Heart left ventricle (tissue), 16 donors: Measurements from ENCODE around the gene TBC1D12. TPM values are rescaled to one million over a fixed set of nuclear protein-coding genes. Genes with fewer than 3 reads are reported as not detected.
A peak's percentile ranks its signal among the peaks of the same experiment; 100 is the strongest.
"Not testable (repeated sequence)": the region's sequence is repeated elsewhere in the genome, so short reads cannot be mapped to it uniquely, and the experiment has no call there.

Source experiments
- ATAC-seq, 4 donors: fragments of 200-7000 bp; cut with Tn5 transposase; one replicate each; pipeline ENCODE4 v1.9.1; 2020 to 2022; ENCODE audit warnings: moderate library complexity in 4 of 4, mild to moderate bottlenecking in 3 of 4, moderate number of reproducible peaks in 1 of 4
- DNase-seq, 5 donors: peaks; one replicate each; pipeline ENCODE4 v3.0.0-alpha.2; 2020
- H3K27ac ChIP-seq, 12 donors: fragments of 200-600 bp; sonication (generic) in 4 of 12; one replicate each; pipeline versions ENCODE4 v1.5.0 to v1.8.0; 2016 to 2022; ENCODE audit warnings: mild to moderate bottlenecking in 2 of 12
- H3K27me3 ChIP-seq, 9 donors: fragments of 200-600 bp; sonication (generic) in 2 of 9; one replicate each; pipeline versions ENCODE4 v1.5.1 to v1.8.0; 2016 to 2022; ENCODE audit warnings: mild to moderate bottlenecking in 3 of 9
- H3K36me3 ChIP-seq, 9 donors: fragments of 200-600 bp; sonication (generic) in 2 of 9; one replicate each; pipeline versions ENCODE4 v1.5.0 to v1.8.0; 2018 to 2022; ENCODE audit warnings: mild to moderate bottlenecking in 2 of 9
- H3K4me1 ChIP-seq, 12 donors: fragments of 200-600 bp; sonication (generic) in 4 of 12; one replicate each; pipeline versions ENCODE4 v1.5.0 to v1.8.0; 2016 to 2022; ENCODE audit warnings: mild to moderate bottlenecking in 3 of 12
- H3K4me3 ChIP-seq, 12 donors: fragments of 200-600 bp; sonication (generic) in 4 of 12; one replicate each; pipeline versions ENCODE4 v1.5.0 to v1.8.0; 2017 to 2022; ENCODE audit warnings: mild to moderate bottlenecking in 9 of 12, moderate library complexity in 4 of 12
- H3K9me3 ChIP-seq, 12 donors: fragments of 200-600 bp; sonication (generic) in 4 of 12; one replicate each; pipeline versions ENCODE4 v1.5.0 to v1.8.0; 2016 to 2022; ENCODE audit warnings: mild to moderate bottlenecking in 1 of 12
- POLR2A ChIP-seq, 2 donors: fragments of 450-650 bp; IDR thresholded peaks; one replicate each; pipeline ENCODE4 v1.6.1; 2017; ENCODE audit warnings: antibody characterized with exemption in 2 of 2, mild to moderate bottlenecking in 2 of 2, moderate library complexity in 2 of 2
- WGBS, 4 donors: extraction: QIAGEN DNeasy Blood & Tissue Kit in 2 of 4; methylation state at CpG; one replicate each; pipeline versions ENCODE4 v1.1.5 to v1.1.7; 2013 to 2018; 5-methylcytosine and 5-hydroxymethylcytosine counted together
- intact Hi-C, 10 donors: fragments of 100-400 bp; cut with DNase I; formaldehyde crosslinking; loops; one replicate each; pipeline versions ENCODE4 v1.11.1 to v1.14.2; 2022
- polyA plus RNA-seq, 2 donors: library from polyadenylated mRNA; stranded (reverse); fragments of 200-250 nt; gene quantifications; one replicate each; pipeline ENCODE4 v1.2.3, GENCODE V29; 2013
- total RNA-seq, 9 donors: library from RNA; depleted of rRNA in 2 of 9; stranded (reverse); fragments of >200 nt in 2 of 9; fragmentation: NEBNext Ultra II Directional in 3 of 9; extraction: Animal tissue kit (Norgen Biotek cat#: 25700) in 3 of 9; gene quantifications; one replicate each; pipeline versions ENCODE4 v1.1.0 to v1.2.4, GENCODE V29; 2016 to 2023
- TF ChIP-seq, protein P1 (sequence below), 12 donors: fragments of 200-600 bp; sonication (generic) in 4 of 12; IDR thresholded peaks; one replicate each; pipeline versions ENCODE4 v1.5.0 to v1.8.0; 2018 to 2022; ENCODE audit warnings: antibody characterized with exemption in 12 of 12, mild to moderate bottlenecking in 5 of 12
- donor health status: ischemic (EF 13 %, LVEDD 7.1; RV severe dilation, severe dysfunction).
- donor health status: healthy with polysubstance abuse.
- donor health status: DM: no; HTN: yes; CAD: no.
- donor health status: DM: no; HTN: no; CAD: no.
- donor health status: ischemic (EF 25% LVEDD 6.9; RV normal size, moderate dysfunction).
- donor health status: ischemic (EF 25% LVEDD 5.7; RV mildly dilated, moderate dysfunction).
- donor health status: healthy.
- donor health status: DM: yes; HTN: yes; CAD: no.
- donor health status: ischemic (EF 35%, LVEDD 5.7; RV mildly dilated, moderate dysfunction).
- donor health status: nonischemic (EF 11% LVEDD 7.7; RV severe dilation, severe dysfunction).
- donor health status: DM: yes; HTN: yes; CAD: no.
- donor health status: PGD.
- donor health status: ischemic (EF 29% LVEDD 5.4; RV normal size, mild dysfunction).
- donor health status: nonischemic (EF 23%, LVEDD 6.1; RV moderate dilation, normal function).

Gene TBC1D12
- total and polyA plus RNA-seq, 11 donors = 3.5 to 9.6 (median 5.2) TPM

DNA sequence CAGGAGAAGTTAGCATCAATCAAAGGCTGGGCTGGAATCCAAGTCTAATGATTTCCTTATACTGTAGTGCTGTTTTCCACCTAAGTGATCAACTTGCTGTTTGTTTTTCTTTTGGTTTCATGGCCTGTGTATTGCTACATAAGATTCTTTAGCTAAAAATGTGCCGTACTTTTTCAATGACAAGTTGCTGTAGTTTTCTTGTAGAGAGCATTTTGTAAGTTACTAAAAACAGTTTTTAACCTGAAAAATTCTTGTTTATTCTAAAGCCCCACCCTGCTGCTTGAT is 144.5 kb downstream of the TBC1D12 start:
- Histone ChIP-seq H3K36me3 (no peaks in the 10 kb centered on the region), H3K4me1 (peaks cover 0 to 22% (median 11%) of the 10 kb centered on the region in 12 donors), H3K9me3 (no peaks in the 10 kb centered on the region), H3K27me3 (no peaks in the 10 kb centered on the region), H3K4me3 (peak overlapping the region in 1 of 12 donors; percentile 85), H3K27ac (no peak overlapping the region)
- TF ChIP-seq, protein P1, sequence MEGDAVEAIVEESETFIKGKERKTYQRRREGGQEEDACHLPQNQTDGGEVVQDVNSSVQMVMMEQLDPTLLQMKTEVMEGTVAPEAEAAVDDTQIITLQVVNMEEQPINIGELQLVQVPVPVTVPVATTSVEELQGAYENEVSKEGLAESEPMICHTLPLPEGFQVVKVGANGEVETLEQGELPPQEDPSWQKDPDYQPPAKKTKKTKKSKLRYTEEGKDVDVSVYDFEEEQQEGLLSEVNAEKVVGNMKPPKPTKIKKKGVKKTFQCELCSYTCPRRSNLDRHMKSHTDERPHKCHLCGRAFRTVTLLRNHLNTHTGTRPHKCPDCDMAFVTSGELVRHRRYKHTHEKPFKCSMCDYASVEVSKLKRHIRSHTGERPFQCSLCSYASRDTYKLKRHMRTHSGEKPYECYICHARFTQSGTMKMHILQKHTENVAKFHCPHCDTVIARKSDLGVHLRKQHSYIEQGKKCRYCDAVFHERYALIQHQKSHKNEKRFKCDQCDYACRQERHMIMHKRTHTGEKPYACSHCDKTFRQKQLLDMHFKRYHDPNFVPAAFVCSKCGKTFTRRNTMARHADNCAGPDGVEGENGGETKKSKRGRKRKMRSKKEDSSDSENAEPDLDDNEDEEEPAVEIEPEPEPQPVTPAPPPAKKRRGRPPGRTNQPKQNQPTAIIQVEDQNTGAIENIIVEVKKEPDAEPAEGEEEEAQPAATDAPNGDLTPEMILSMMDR (IDR thresholded peaks at IDR 0.05) = no peak
- no peak for TF ChIP-seq POLR2A (IDR thresholded peaks at IDR 0.05)
- 68 to 89% (median 71%) methylated on average over 1 of the region's 1 CpG for WGBS, 4 donors
- intact Hi-C loops = no loop called here
- no peak for DNase-seq
- ATAC-seq = no peak

DNA sequence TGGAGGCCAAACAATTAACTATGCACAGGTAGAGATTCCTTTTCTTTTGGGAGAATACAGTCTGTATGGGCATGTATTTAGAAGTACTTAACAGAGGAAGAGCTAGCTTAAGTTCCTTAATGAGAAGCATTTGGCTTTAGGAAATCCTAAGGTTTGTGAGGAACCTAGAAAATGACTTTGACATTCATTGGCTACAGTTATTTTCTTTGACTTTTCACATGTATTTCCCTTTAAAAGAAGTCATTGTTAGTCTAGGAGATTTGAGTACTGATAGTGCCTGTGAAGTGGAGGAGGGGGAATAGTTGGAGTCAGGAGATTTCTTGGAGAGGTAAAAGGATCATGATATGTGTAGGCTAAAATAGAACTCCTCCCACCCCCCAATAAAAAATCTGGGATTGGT is 146.9 kb downstream of the TBC1D12 start:
- Histone ChIP-seq H3K27ac (no peak overlapping the region), H3K27me3 (no peaks in the 10 kb centered on the region), H3K4me3 (no peak overlapping the region), H3K4me1 (peaks cover 0 to 21% (median 11%) of the 10 kb centered on the region in 12 donors), H3K9me3 (no peaks in the 10 kb centered on the region), H3K36me3 (no peaks in the 10 kb centered on the region)
- no peak for ATAC-seq
- TF ChIP-seq, protein P1 (IDR thresholded peaks at IDR 0.05) = no peak
- no peak for TF ChIP-seq POLR2A (IDR thresholded peaks at IDR 0.05)
- intact Hi-C loops = no loop called here
- DNase-seq = no peak

DNA sequence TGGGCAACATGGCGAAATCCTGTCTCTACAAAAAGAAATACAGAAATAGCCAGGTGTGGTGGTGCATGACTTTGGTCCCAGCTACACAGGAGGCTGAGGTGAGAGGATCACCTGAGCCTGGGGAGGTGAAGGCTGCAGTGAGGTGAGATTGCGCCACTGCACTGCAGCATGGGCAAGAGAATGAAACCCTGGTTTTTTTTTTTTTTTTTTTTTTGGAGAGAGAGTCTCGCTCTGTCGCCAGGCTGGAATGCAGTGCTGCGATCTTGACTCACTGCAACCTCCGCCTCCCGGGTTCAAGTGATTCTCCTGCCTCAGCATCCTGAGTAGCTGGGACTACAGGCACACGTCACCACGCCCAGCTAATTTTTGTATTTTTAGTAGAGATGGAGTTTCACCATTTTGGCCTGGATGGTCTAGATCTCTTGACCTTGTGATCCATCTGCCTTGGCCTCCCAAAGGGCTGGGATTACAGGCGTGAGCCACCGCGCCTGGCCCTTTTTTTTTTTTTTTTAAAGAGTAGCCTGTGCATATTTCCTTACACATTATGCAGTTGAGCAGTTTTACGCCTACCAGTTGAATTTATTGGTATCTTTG is 165.5 kb downstream of the TBC1D12 start:
- H3K4me1 ChIP-seq, H3K27me3 ChIP-seq, H3K36me3 ChIP-seq, DNase-seq, H3K27ac ChIP-seq, H3K4me3 ChIP-seq, ATAC-seq, H3K9me3 ChIP-seq, intact Hi-C loops: not testable (repeated sequence)
- 86 to 95% (median 94%) methylated on average over 13 of the region's 13 CpGs for WGBS, 4 donors

DNA sequence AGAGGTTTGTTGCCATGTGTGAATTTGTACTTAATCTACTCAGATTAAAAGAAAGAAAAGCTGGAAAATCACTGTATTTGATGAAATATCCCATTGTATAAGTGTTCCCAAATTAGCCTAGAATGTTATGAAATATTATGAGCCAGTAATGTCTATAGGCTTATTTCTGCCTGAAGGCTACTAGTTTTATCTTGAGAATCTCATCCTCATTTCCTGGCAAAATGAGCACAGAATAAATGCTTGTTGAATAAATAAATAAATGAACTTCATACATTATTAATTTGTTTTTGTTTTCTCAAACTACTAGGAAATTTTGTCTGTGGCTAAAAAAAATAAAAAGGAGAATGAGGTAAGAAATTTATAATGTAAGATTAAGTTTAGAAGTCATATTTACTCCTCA is 168.7 kb downstream of the TBC1D12 start:
- H3K27ac ChIP-seq = no peak overlapping the region
- ATAC-seq = no peak
- no peaks in the 10 kb centered on the region for H3K27me3 ChIP-seq
- H3K36me3 ChIP-seq = no peaks in the 10 kb centered on the region
- H3K9me3 ChIP-seq = no peaks in the 10 kb centered on the region
- H3K4me3 ChIP-seq = no peak overlapping the region
- intact Hi-C loops = no loop called here
- TF ChIP-seq, protein P1 (IDR thresholded peaks at IDR 0.05) = no peak
- TF ChIP-seq POLR2A (IDR thresholded peaks at IDR 0.05) = no peak
- H3K4me1 ChIP-seq = no peaks in the 10 kb centered on the region
- DNase-seq = no peak

DNA sequence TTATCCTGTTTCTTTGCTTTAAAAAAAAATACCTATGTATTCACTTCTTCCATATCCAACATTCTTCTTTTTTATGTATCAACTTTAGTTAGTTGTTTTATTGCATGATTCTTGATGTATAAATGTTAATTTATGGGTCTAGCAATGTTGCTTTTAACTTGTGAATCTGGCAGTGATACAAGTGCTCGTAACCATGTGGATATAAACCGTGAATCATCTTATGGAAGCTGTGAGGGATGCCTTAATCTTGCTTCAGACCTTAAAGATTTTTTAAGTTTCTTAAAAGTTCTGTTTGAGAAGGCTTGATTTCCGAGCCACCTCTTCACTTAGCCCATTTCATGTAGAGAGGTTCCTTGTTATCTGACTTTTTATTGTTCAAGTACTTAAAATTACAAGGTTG is 169.2 kb downstream of the TBC1D12 start:
- Histone ChIP-seq H3K36me3 (no peaks in the 10 kb centered on the region), H3K4me3 (no peak overlapping the region), H3K27ac (no peak overlapping the region), H3K9me3 (no peaks in the 10 kb centered on the region), H3K27me3 (no peaks in the 10 kb centered on the region), H3K4me1 (no peaks in the 10 kb centered on the region)
- WGBS, 4 donors = 92 to 97% (median 93%) methylated on average over 3 of the region's 3 CpGs
- ATAC-seq = no peak
- TF ChIP-seq, protein P1 (IDR thresholded peaks at IDR 0.05) = no peak
- TF ChIP-seq POLR2A (IDR thresholded peaks at IDR 0.05) = no peak
- intact Hi-C loops = no loop called here
- no peak for DNase-seq
